GM12878 (cell line): ENCODE results near the gene CEP57. TPM values are rescaled to one million over a fixed set of nuclear protein-coding genes. Genes with fewer than 3 reads are reported as not detected.

Experiments used
- ATF7 ChIP-seq: fragments of 450-650 bp; IDR thresholded peaks from 2 replicates; pipeline ENCODE4 v1.6.1; 2016; ENCODE audit warnings: low read depth, mild to moderate bottlenecking
- BRCA1 ChIP-seq: IDR thresholded peaks from 2 replicates; pipeline ENCODE4 v1.6.1; 2011; ENCODE audit warnings: low read depth, low read length, improper control_type of control experiment
- CBX5 ChIP-seq: sonication (generic); IDR thresholded peaks from 2 replicates; pipeline ENCODE4 v1.6.1; 2016; ENCODE audit warnings: low read depth, moderate library complexity, mild to moderate bottlenecking, inconsistent platforms
- CREM ChIP-seq: IDR thresholded peaks from 2 replicates; pipeline ENCODE4 v1.6.1; 2014; ENCODE audit warnings: antibody characterized with exemption, low read depth
- EP300 ChIP-seq, 2 experiments: fragments of 150-350 bp in 1 of 2; IDR thresholded peaks; 2 replicates each; pipeline ENCODE4 v1.6.1; 2011 to 2012; ENCODE audit warnings: low read depth in 2 of 2, low read length in 2 of 2, borderline replicate concordance in 1 of 2, improper control_type of control experiment in 1 of 2, inconsistent platforms in 1 of 2; ENCODE audit not compliant: control insufficient read depth in 1 of 2
- EZH2 ChIP-seq: IDR thresholded peaks from 2 replicates; pipeline ENCODE4 v1.6.1; 2012; ENCODE audit warnings: low read depth, mild to moderate bottlenecking, control low read depth, inconsistent platforms, low read length, borderline replicate concordance; ENCODE audit not compliant: control insufficient read depth
- FOS ChIP-seq: IDR thresholded peaks from 3 replicates; pipeline ENCODE4 v1.6.1; 2011; ENCODE audit warnings: borderline replicate concordance; ENCODE audit not compliant: insufficient read length; ENCODE audit errors: extremely low read depth
- GABPA ChIP-seq: IDR thresholded peaks from 2 replicates; pipeline ENCODE4 v1.6.1; 2014; ENCODE audit warnings: antibody characterized with exemption, low read depth, mild to moderate bottlenecking, inconsistent platforms
- GATAD2B ChIP-seq: fragments of 450-650 bp; conservative IDR thresholded peaks from 2 replicates; pipeline ENCODE4 v1.6.1; 2017; ENCODE audit warnings: low read depth, mild to moderate bottlenecking, moderate library complexity
- MAX ChIP-seq: IDR thresholded peaks from 2 replicates; pipeline ENCODE4 v1.6.1; 2012; ENCODE audit warnings: low read depth, low read length, improper control_type of control experiment
- MLLT1 ChIP-seq: fragments of 450-650 bp; IDR thresholded peaks from 2 replicates; pipeline ENCODE4 v1.6.1; 2016; ENCODE audit warnings: mild to moderate bottlenecking
- MTA2 ChIP-seq: fragments of 450-650 bp; IDR thresholded peaks from 2 replicates; pipeline ENCODE4 v1.6.1; 2016; ENCODE audit warnings: low read depth, mild to moderate bottlenecking, moderate library complexity
- PBX3 ChIP-seq: IDR thresholded peaks from 2 replicates; pipeline ENCODE4 v1.6.1; 2011; ENCODE audit warnings: mild to moderate bottlenecking, low read depth, low read length, moderate library complexity; ENCODE audit not compliant: insufficient replicate concordance
- RB1 ChIP-seq: fragments of 450-650 bp; formaldehyde crosslinking; IDR thresholded peaks from 2 replicates; pipeline ENCODE4 v1.6.1; 2017; ENCODE audit warnings: mild to moderate bottlenecking, borderline replicate concordance
- SMAD1 ChIP-seq: fragments of 450-650 bp; IDR thresholded peaks from 2 replicates; pipeline ENCODE4 v1.6.1; 2018; ENCODE audit warnings: mild to moderate bottlenecking, low read depth; ENCODE audit not compliant: partially characterized antibody
- SMAD5 ChIP-seq: IDR thresholded peaks from 2 replicates; pipeline ENCODE4 v1.6.1; 2016; ENCODE audit warnings: antibody characterized with exemption, low read depth
- SREBF1 ChIP-seq: IDR thresholded peaks from 2 replicates; pipeline ENCODE4 v1.6.1; 2012; ENCODE audit warnings: mild to moderate bottlenecking, low read length
- SUZ12 ChIP-seq: fragments of 200-600 bp; sonication (generic); IDR thresholded peaks from one replicate; pipeline ENCODE4 v1.6.1; 2018; ENCODE audit warnings: antibody characterized with exemption, mild to moderate bottlenecking; ENCODE audit not compliant: unreplicated experiment
- TAF1 ChIP-seq: IDR thresholded peaks from 2 replicates; pipeline ENCODE4 v1.6.1; 2011; ENCODE audit warnings: mild to moderate bottlenecking, low read depth, low read length, borderline replicate concordance
- TCF3 ChIP-seq: IDR thresholded peaks from 2 replicates; pipeline ENCODE4 v1.6.1; 2012; ENCODE audit warnings: low read depth, mild to moderate bottlenecking, low read length, borderline replicate concordance; ENCODE audit not compliant: insufficient read depth
- USF2 ChIP-seq: IDR thresholded peaks from 2 replicates; pipeline ENCODE4 v1.6.1; 2011; ENCODE audit warnings: low read depth, low read length, improper control_type of control experiment, borderline replicate concordance
- YY1 ChIP-seq: IDR thresholded peaks from 2 replicates; pipeline ENCODE4 v1.6.1; 2011; ENCODE audit warnings: low read depth, mild to moderate bottlenecking, low read length
- ZBTB33 ChIP-seq: fragments of 450-650 bp; IDR thresholded peaks from 2 replicates; pipeline ENCODE4 v1.6.1; 2017; ENCODE audit warnings: mild to moderate bottlenecking
- ZNF217 ChIP-seq: fragments of 450-650 bp; IDR thresholded peaks from 2 replicates; pipeline ENCODE4 v1.6.1; 2017; ENCODE audit warnings: antibody characterized with exemption, mild to moderate bottlenecking
- polyA plus RNA-seq, 11 experiments: library from polyadenylated mRNA; depleted of rRNA in 4 of 11; unstranded in 6 of 11; stranded (reverse) in 5 of 11; fragments of >200 nt; fragmentation: Nextera tagmentation in 4 of 11; fragmentation: Illumina TruSeq in 1 of 11; extraction: Ambion mirVana in 4 of 11; extraction: Trizol in 1 of 11; gene quantifications; 1 replicate in 1 of 11; 2 replicates in 10 of 11; pipeline versions ENCODE4 v1.2.1 to v1.2.3, GENCODE V29; 2011 to 2016; ENCODE audit warnings: inconsistent platforms in 2 of 11, missing spikeins in 2 of 11, low read depth in 1 of 11
- total RNA-seq, 4 experiments: library from RNA; depleted of rRNA in 3 of 4; stranded (reverse); fragments of >200 nt in 3 of 4; fragmentation: Illumina TruSeq in 1 of 4; extraction: Trizol in 1 of 4; gene quantifications; 2 replicates each; pipeline versions ENCODE4 v1.2.1 to v1.2.3, GENCODE V29; 2013 to 2021

CEP57 gene
- total and polyA plus RNA-seq, 10 of the 15 experiments (the other 5 are each of a cell fraction or from before 2014, with no cell fraction given) = 19.4 to 85.4 (median 56.8) TPM

- TF ChIP-seq MLLT1 (0 out of 2 replicates have a peak, but pooled peaks have one; percentile 32), TCF3 (no peak), CREM (peak; percentile 98), GATAD2B (0 out of 2 replicates have a peak, but pooled peaks have one; percentile 52), PBX3 (peak; percentile 95), ATF7 (peak; percentile 99), EP300 (IDR thresholded peaks at IDR 0.05; ENCODE audit: borderline replicate concordance in 1 of 2, control insufficient read depth in 1 of 2, low read depth in 2 of 2, low read length in 2 of 2) (0 out of 4 replicates have a peak, but pooled peaks of 1 of the 2 experiments have one; percentile 40), ZNF217 (no peak), MTA2 (0 out of 2 replicates have a peak, but pooled peaks have one; percentile 54), TAF1 (peak; percentile 62; the same call in 1 of the 2 replicates), SMAD5 (peak; percentile 74; the same call in 1 of the 2 replicates), YY1 (peak; percentile 94), FOS (peak; percentile 13), MAX (0 out of 2 replicates have a peak, but pooled peaks have one; percentile 43), SUZ12 (no peak), CBX5 (0 out of 2 replicates have a peak, but pooled peaks have one; percentile 6), BRCA1 (peak; percentile 57; the same call in 1 of the 2 replicates), RB1 (no peak), ZBTB33 (no peak), GABPA (peak; percentile 73), EZH2 (no peak), SMAD1 (peak; percentile 72), USF2 (no peak), SREBF1 (peak; percentile 42; the same call in 1 of the 2 replicates)
These were observed at the start of gene CEP57 (continued) for GRCh38 chr11:95790123-95790932.
